Ishikawa (cell line): ENCODE measurements around the gene GAS2.

Experiments used
- EGR1 ChIP-seq: IDR thresholded peaks from 2 replicates; pipeline ENCODE4 v1.6.1; 2012
- REST ChIP-seq: IDR thresholded peaks from 2 replicates; pipeline ENCODE4 v1.6.1; 2012; ENCODE audit warnings: low read depth, mild to moderate bottlenecking
- TAF1 ChIP-seq: IDR thresholded peaks from 2 replicates; pipeline ENCODE4 v1.6.1; 2012; ENCODE audit warnings: low read depth, mild to moderate bottlenecking
- TEAD4 ChIP-seq: IDR thresholded peaks from 2 replicates; pipeline ENCODE4 v1.6.1; 2012
- YY1 ChIP-seq: IDR thresholded peaks from 2 replicates; pipeline ENCODE4 v1.6.1; 2012; ENCODE audit warnings: low read depth

- TF ChIP-seq REST (no peak), TAF1 (no peak), TEAD4 (no peak), EGR1 (no peak), YY1 (no peak)
These were observed 67.3 kb downstream of the GAS2 start for GRCh38 chr11:22733475-22734248.
